ENCODE results near the gene ZNF791. TPM values are rescaled to one million over a fixed set of nuclear protein-coding genes. Genes with fewer than 3 reads are reported as not detected.

The ZNF791 gene
- total RNA-seq, 3 donors from 2014 or later (not counting 1 experiment from before 2014, with no cell fraction given): 52.6 to 62.0 (median 56.5) TPM

Other genes with a start within 250 kb of the ZNF791 start
- 1 to 10 TPM; 1.4 to 3.4 (median 2.8) TPM for gene ZNF442, start 245.2 kb upstream of the ZNF791 start, total RNA-seq
- gene ZNF799, start 209.6 kb upstream of the ZNF791 start, total RNA-seq: 1 to 10 TPM; 2.8 to 7.5 (median 4.6) TPM
- gene ZNF443, start 169.9 kb upstream of the ZNF791 start, total RNA-seq: 1 to 10 TPM; 3.5 to 6.1 (median 3.9) TPM
- gene ZNF709, start 126.1 kb upstream of the ZNF791 start, total RNA-seq: 1 to 10 TPM; 4.1 to 4.7 (median 4.1) TPM
- 10 to 100 TPM; 22.0 to 27.1 (median 23.3) TPM for gene ZNF564, start 59.4 kb upstream of the ZNF791 start, total RNA-seq
- gene ZNF490, start 107 bp upstream of the ZNF791 start, total RNA-seq: 10 to 100 TPM; 12.0 to 21.4 (median 20.9) TPM
- 100 to 1,000 TPM; 107 to 118 (median 112) TPM for gene MAN2B1, start 55.8 kb downstream of the ZNF791 start, total RNA-seq
- gene WDR83, start 55.9 kb downstream of the ZNF791 start, total RNA-seq: 10 to 100 TPM; 17.0 to 25.8 (median 25.1) TPM
- 100 to 1,000 TPM; 143 to 193 (median 145) TPM for gene DHPS, start 71.0 kb downstream of the ZNF791 start, total RNA-seq
- not detected for gene GNG14, start 77.1 kb downstream of the ZNF791 start, total RNA-seq
- 1 to 10 TPM; 2.2 to 3.2 (median 2.9) TPM for gene FBXW9, start 85.7 kb downstream of the ZNF791 start, total RNA-seq
- 10 to 100 TPM; 56.8 to 66.6 (median 58.2) TPM for gene TNPO2, start 113.0 kb downstream of the ZNF791 start, total RNA-seq
- gene TRIR, start 123.8 kb downstream of the ZNF791 start, total RNA-seq: 100 to 1,000 TPM; 217 to 228 (median 219) TPM
- 10 to 100 TPM; 42.2 to 51.3 (median 44.2) TPM for gene GET3, start 126.6 kb downstream of the ZNF791 start, total RNA-seq
- not detected for gene BEST2, start 140.9 kb downstream of the ZNF791 start, total RNA-seq
- 10 to 100 TPM; 13.3 to 15.3 (median 13.9) TPM for gene HOOK2, start 164.6 kb downstream of the ZNF791 start, total RNA-seq
- 100 to 1,000 TPM; 781 to 903 (median 859) TPM for gene JUNB, start 180.6 kb downstream of the ZNF791 start, total RNA-seq
- 10 to 100 TPM; 28.8 to 67.1 (median 66.9) TPM for gene PRDX2, start 190.9 kb downstream of the ZNF791 start, total RNA-seq
- 1 to 10 TPM; 1.7 to 2.8 (median 2.2) TPM for gene THSD8, start 191.1 kb downstream of the ZNF791 start, total RNA-seq
- 1 to 10 TPM; 6.6 to 8.7 (median 7.4) TPM for gene RNASEH2A, start 195.7 kb downstream of the ZNF791 start, total RNA-seq
- not detected for gene RTBDN, start 223.7 kb downstream of the ZNF791 start, total RNA-seq
- under 1 TPM in 2 of 3 donors, not detected in 1; 0.07 to 0.88 TPM for gene MAST1, start 227.6 kb downstream of the ZNF791 start, total RNA-seq